HG03159 (cell line): ENCODE data around the gene CXXC4.

ENCODE experiments used
- ATAC-seq: cut with Tn5 transposase; IDR thresholded peaks from one replicate; pipeline ENCODE4 v1.9.1; 2021; ENCODE audit warnings: mild to moderate bottlenecking, moderate library complexity; ENCODE audit not compliant: unreplicated experiment

The CXXC4 gene

GRCh38 chr4:104424475-104424941 is 70.2 kb downstream of the CXXC4 start:
- no peak for ATAC-seq

DNA sequence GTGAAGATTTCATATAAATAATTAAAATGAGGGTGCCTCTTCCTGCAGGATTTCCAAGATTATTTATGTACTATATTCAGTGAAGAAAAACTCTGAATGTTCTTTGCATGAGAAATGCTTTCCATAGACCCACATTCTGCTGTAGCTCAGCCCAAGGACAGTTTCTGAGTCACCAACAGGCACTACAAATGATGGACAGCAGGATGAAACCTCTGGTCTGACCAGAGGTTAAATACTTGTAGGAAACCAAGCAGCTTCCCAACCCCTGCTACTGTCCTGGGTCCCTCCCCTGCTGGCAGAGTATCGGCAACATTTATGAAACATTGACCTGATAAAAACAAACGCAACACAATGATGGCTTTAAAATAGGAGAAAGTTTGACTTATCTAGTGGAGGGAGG is 73.1 kb downstream of the CXXC4 start:
- ATAC-seq = no peak

DNA sequence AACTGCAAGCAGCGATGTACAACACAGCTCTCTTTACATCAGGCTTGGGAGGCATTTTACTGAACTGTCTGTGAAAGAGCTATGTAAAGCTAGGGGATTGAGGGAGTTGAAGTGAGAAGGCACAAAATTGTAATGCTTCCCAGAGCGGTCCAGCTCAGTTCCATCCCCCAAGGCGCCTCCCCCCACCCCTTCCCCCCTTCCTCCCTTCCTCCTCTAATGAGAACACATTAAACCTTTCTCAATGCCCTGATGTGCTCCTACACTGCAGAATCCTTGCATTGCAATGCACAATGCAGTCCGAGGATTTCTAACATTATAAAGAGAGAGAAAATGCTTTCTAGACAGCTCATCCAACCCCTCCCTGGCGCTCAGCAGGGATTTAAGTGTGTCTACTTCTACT is 73.9 kb downstream of the CXXC4 start:
- no peak for ATAC-seq
